ENCODE measurements around the gene CCDC24.

CCDC24 gene

GRCh38 chr1:43963890-43964289 lies 27.5 kb upstream of the CCDC24 start:
- no peak for DNase-seq

GRCh38 chr1:43965316-43965715 lies 26.1 kb upstream of the CCDC24 start:
- DNase-seq: no peak

- DNase-seq: no peak
Observed at GRCh38 chr1:43968348-43968948, 23.0 kb upstream of the CCDC24 start.

GRCh38 chr1:43969416-43969745 lies 22.0 kb upstream of the CCDC24 start:
- DNase-seq: no peak

- DNase-seq: peak; percentile 96
Observed at GRCh38 chr1:43969746-43970466, 21.5 kb upstream of the CCDC24 start, which contains the start of gene DPH2. Gene DPH2, plus strand, starts transcription at chr1:43970010. Its CDS starts 166 bp downstream, at chr1:43970176.

GRCh38 chr1:43970502-43970901 lies 20.9 kb upstream of the CCDC24 start:
- DNase-seq: no peak

- DNase-seq: no peak
Observed at GRCh38 chr1:43970911-43971310, 20.5 kb upstream of the CCDC24 start.

- DNase-seq: no peak
Observed at GRCh38 chr1:43971336-43971980, 19.9 kb upstream of the CCDC24 start.

GRCh38 chr1:43973981-43974442 lies 17.4 kb upstream of the CCDC24 start:
- DNase-seq: no peak

- DNase-seq: peak; percentile 82
Observed at GRCh38 chr1:43974443-43975248, 16.8 kb upstream of the CCDC24 start, which contains the start of gene ATP6V0B. Gene ATP6V0B, plus strand, starts transcription at chr1:43974960. Its CDS starts 81 bp downstream, at chr1:43975041.

- DNase-seq: no peak
Observed at GRCh38 chr1:43975249-43975961, 16.0 kb upstream of the CCDC24 start.

- DNase-seq: no peak
Observed at GRCh38 chr1:43976045-43976444, 15.4 kb upstream of the CCDC24 start.

GRCh38 chr1:43976890-43977289 lies 14.5 kb upstream of the CCDC24 start:
- DNase-seq: no peak

- no peak for DNase-seq
Observed at GRCh38 chr1:43977376-43978263, 13.8 kb upstream of the CCDC24 start.

- DNase-seq: no peak
Observed at GRCh38 chr1:43978264-43978550, 13.2 kb upstream of the CCDC24 start.

- DNase-seq: no peak
Observed at GRCh38 chr1:43978551-43979260, 12.7 kb upstream of the CCDC24 start, which contains the start of gene B4GALT2. Gene B4GALT2, plus strand, starts transcription at chr1:43979210. Its CDS starts 1,951 bp downstream, at chr1:43981161.

- DNase-seq: no peak
Observed at GRCh38 chr1:43979261-43979527, 12.2 kb upstream of the CCDC24 start.

- no peak for DNase-seq
Observed at GRCh38 chr1:43979528-43980254, 11.7 kb upstream of the CCDC24 start.

- DNase-seq: no peak
Observed at GRCh38 chr1:43980255-43981134, 10.9 kb upstream of the CCDC24 start.

Measured in kidney glomerular epithelial cell (primary cell).